GM12878 (cell line): Measurements from ENCODE around the gene NUDT1. TPM values are rescaled to one million over a fixed set of nuclear protein-coding genes. Genes with fewer than 3 reads are reported as not detected.

Experiments used
- ATAC-seq: fragments of 200-7000 bp; cut with Tn5 transposase; 3 replicates; pipeline ENCODE4 v1.9.1; 2020; ENCODE audit warnings: mild to moderate bottlenecking, moderate library complexity
- BruUV-seq: library from RNA; stranded (reverse); fragments of 400-500 nt; replicated peaks from 2 replicates; lab custom pipeline; 2021; lab: Mats Ljungman, UMichigan
- CTCF ChIA-PET: fragments of 300-600 bp; sonication (Branson Sonifier 250); formaldehyde crosslinking; extraction: SDS; loops from one replicate; lab custom pipeline; 2021; ENCODE audit warnings: inconsistent platforms; lab: Yijun Ruan, JAX
- POLR2A ChIA-PET: fragments of 350-600 bp; formaldehyde crosslinking; extraction: SDS; loops from one replicate; lab custom pipeline; 2021; ENCODE audit warnings: inconsistent platforms; lab: Charles Lee
- RAD21 ChIA-PET: fragments of 300-600 bp; sonication (Branson Sonifier 250); formaldehyde crosslinking; loops from one replicate; lab custom pipeline; 2023; ENCODE audit warnings: antibody characterized with exemption; ENCODE audit not compliant: unreplicated experiment; lab: Charles Lee
- SMC1A ChIA-PET: fragments of 300-600 bp; sonication (Branson Sonifier 250); formaldehyde crosslinking; loops from one replicate; lab custom pipeline; 2023; ENCODE audit not compliant: unreplicated experiment, uncharacterized antibody; lab: Charles Lee
- DNase-seq: peaks from one replicate; pipeline ENCODE4 v3.0.0-alpha.2; 2011; ENCODE audit warnings: low read depth, low spot score
- FAIRE-seq: peaks from 3 replicates; lab custom pipeline; 2011; peaks lifted over from hg19 to GRCh38; lab: Jason Lieb, UNC
- H2AFZ ChIP-seq: 2 replicates; pipeline ENCODE4 v1.6.0; 2011; ENCODE audit warnings: low read depth, low read length, control low read depth; ENCODE audit not compliant: control insufficient read depth
- H3K27ac ChIP-seq: 2 replicates; pipeline ENCODE4 v1.5.1; 2011; ENCODE audit warnings: control low read depth; ENCODE audit not compliant: control insufficient read depth, insufficient read depth
- H3K27me3 ChIP-seq, 2 experiments: replicated peaks in 1 of 2; 2 replicates each; pipeline versions ENCODE4 v1.6.0 to v1.6.1; 2011; ENCODE audit warnings: low read length in 1 of 2; ENCODE audit not compliant: control insufficient read depth in 2 of 2, insufficient read depth in 2 of 2
- H3K36me3 ChIP-seq, 2 experiments: 2 replicates each; pipeline ENCODE4 v1.5.1; 2011; ENCODE audit warnings: low read length in 1 of 2; ENCODE audit not compliant: control insufficient read depth in 2 of 2, insufficient read depth in 2 of 2
- H3K4me1 ChIP-seq: 2 replicates; pipeline ENCODE4 v1.6.1; 2011; ENCODE audit warnings: mild to moderate bottlenecking, low read length, moderate library complexity, mixed read lengths; ENCODE audit not compliant: control insufficient read depth, insufficient read depth
- H3K4me2 ChIP-seq: 2 replicates; pipeline ENCODE4 v1.6.0; 2011; ENCODE audit warnings: control low read depth; ENCODE audit not compliant: control insufficient read depth, insufficient read depth
- H3K4me3 ChIP-seq: fragments of 200-600 bp; sonication (generic); 2 replicates; pipeline ENCODE4 v1.5.1; 2016
- H3K79me2 ChIP-seq: 2 replicates; pipeline ENCODE4 v1.6.0; 2011; ENCODE audit warnings: low read length; ENCODE audit not compliant: control insufficient read depth, insufficient read depth
- H3K9ac ChIP-seq: 2 replicates; pipeline ENCODE4 v1.8.0; 2011; ENCODE audit warnings: low read length, control low read depth, mixed read lengths; ENCODE audit not compliant: control insufficient read depth, insufficient read depth
- H3K9me3 ChIP-seq: replicated peaks from 3 replicates; pipeline ENCODE4 v1.5.1; 2011; ENCODE audit warnings: mild to moderate bottlenecking, low read length; ENCODE audit not compliant: control insufficient read depth, insufficient read depth
- H4K20me1 ChIP-seq: 2 replicates; pipeline ENCODE4 v1.6.0; 2011; ENCODE audit not compliant: control insufficient read depth, insufficient read depth
- ASH2L ChIP-seq: fragments of 300-600, 200-600 bp; sonication (generic); IDR thresholded peaks from 2 replicates; pipeline ENCODE4 v1.6.1; 2017; ENCODE audit warnings: low read depth, mild to moderate bottlenecking, borderline replicate concordance
- ATF3 ChIP-seq: IDR thresholded peaks from 2 replicates; pipeline ENCODE4 v1.6.1; 2011; ENCODE audit warnings: low read depth, mild to moderate bottlenecking, low read length, moderate library complexity, borderline replicate concordance; ENCODE audit errors: extremely low read depth
- CHD1 ChIP-seq: IDR thresholded peaks from 2 replicates; pipeline ENCODE4 v1.6.1; 2012; ENCODE audit warnings: low read depth, low read length, improper control_type of control experiment
- CREM ChIP-seq: IDR thresholded peaks from 2 replicates; pipeline ENCODE4 v1.6.1; 2014; ENCODE audit warnings: antibody characterized with exemption, low read depth
- ETV6 ChIP-seq, 2 experiments: fragments of 450-650 bp in 1 of 2; IDR thresholded peaks in 1 of 2; conservative IDR thresholded peaks in 1 of 2; 2 replicates each; pipeline ENCODE4 v1.6.1; 2014; ENCODE audit warnings: antibody characterized with exemption in 1 of 2, borderline replicate concordance in 1 of 2, low read depth in 1 of 2, mild to moderate bottlenecking in 1 of 2, moderate library complexity in 1 of 2
- GABPA ChIP-seq: IDR thresholded peaks from 2 replicates; pipeline ENCODE4 v1.6.1; 2014; ENCODE audit warnings: antibody characterized with exemption, low read depth, mild to moderate bottlenecking, inconsistent platforms
- HDAC6 ChIP-seq: fragments of 200-600 bp; sonication (generic); IDR thresholded peaks from one replicate; pipeline ENCODE4 v1.8.0; 2017; ENCODE audit warnings: antibody characterized with exemption; ENCODE audit not compliant: unreplicated experiment
- KDM1A ChIP-seq: fragments of 200-600 bp; sonication (generic); IDR thresholded peaks from 2 replicates; pipeline ENCODE4 v1.6.1; 2016; ENCODE audit warnings: borderline replicate concordance
- MTA3 ChIP-seq: IDR thresholded peaks from 2 replicates; pipeline ENCODE4 v1.6.1; 2012; ENCODE audit warnings: low read length, inconsistent platforms, borderline replicate concordance
- NBN ChIP-seq: fragments of 450-650 bp; IDR thresholded peaks from 2 replicates; pipeline ENCODE4 v1.6.1; 2016
- NFIC ChIP-seq: IDR thresholded peaks from 2 replicates; pipeline ENCODE4 v1.6.1; 2012; ENCODE audit warnings: low read depth, mild to moderate bottlenecking, inconsistent platforms, low read length, moderate library complexity
- NR2C1 ChIP-seq: fragments of 450-650 bp; IDR thresholded peaks from 2 replicates; pipeline ENCODE4 v1.6.1; 2017; ENCODE audit warnings: antibody characterized with exemption, mild to moderate bottlenecking, moderate library complexity
- NR2C2 ChIP-seq: IDR thresholded peaks from 2 replicates; pipeline ENCODE4 v1.6.1; 2011; ENCODE audit warnings: borderline replicate concordance, low read depth; ENCODE audit not compliant: control insufficient read depth, insufficient read length
- RAD51 ChIP-seq: fragments of 450-650 bp; IDR thresholded peaks from 2 replicates; pipeline ENCODE4 v1.6.1; 2016; ENCODE audit warnings: moderate library complexity, mild to moderate bottlenecking, inconsistent platforms
- RBBP5 ChIP-seq: fragments of 200-600 bp; sonication (generic); conservative IDR thresholded peaks from 2 replicates; pipeline ENCODE4 v1.6.1; 2016
- STAT1 ChIP-seq: fragments of 450-650 bp; conservative IDR thresholded peaks from 2 replicates; pipeline ENCODE4 v1.6.1; 2014; ENCODE audit warnings: antibody characterized with exemption, mild to moderate bottlenecking
- WRNIP1 ChIP-seq: IDR thresholded peaks from 2 replicates; pipeline ENCODE4 v1.6.1; 2011; ENCODE audit warnings: low read depth, low read length, improper control_type of control experiment, borderline replicate concordance
- YBX1 ChIP-seq: fragments of 450-650 bp; IDR thresholded peaks from 2 replicates; pipeline ENCODE4 v1.6.1; 2016; ENCODE audit warnings: antibody characterized with exemption
- ZBTB33 ChIP-seq: fragments of 450-650 bp; IDR thresholded peaks from 2 replicates; pipeline ENCODE4 v1.6.1; 2017; ENCODE audit warnings: mild to moderate bottlenecking
- WGBS: methylation state at CpG from one replicate; pipeline ENCODE4 v1.1.6; 2016; ENCODE audit warnings: low lambda C conversion rate; ENCODE audit not compliant: insufficient replicate concordance, insufficient coverage; ENCODE audit errors: missing lambda C conversion rate; 5-methylcytosine and 5-hydroxymethylcytosine counted together
- in situ Hi-C: fragments of 300-500 bp; cut with MboI; formaldehyde crosslinking; loops from 9 replicates; pipeline ENCODE4 v1.14.3; 2018; ENCODE audit warnings: mixed read lengths
- intact Hi-C: fragments of 100-400 bp; cut with micrococcal nuclease; formaldehyde crosslinking; loops from one replicate; pipeline ENCODE4 v1.14.2; 2022; ENCODE audit not compliant: unreplicated experiment
- polyA plus RNA-seq, 11 experiments: library from polyadenylated mRNA; depleted of rRNA in 4 of 11; unstranded in 6 of 11; stranded (reverse) in 5 of 11; fragments of >200 nt; fragmentation: Nextera tagmentation in 4 of 11; fragmentation: Illumina TruSeq in 1 of 11; extraction: Ambion mirVana in 4 of 11; extraction: Trizol in 1 of 11; gene quantifications; 1 replicate in 1 of 11; 2 replicates in 10 of 11; pipeline versions ENCODE4 v1.2.1 to v1.2.3, GENCODE V29; 2011 to 2016; ENCODE audit warnings: inconsistent platforms in 2 of 11, missing spikeins in 2 of 11, low read depth in 1 of 11
- total RNA-seq, 4 experiments: library from RNA; depleted of rRNA in 3 of 4; stranded (reverse); fragments of >200 nt in 3 of 4; fragmentation: Illumina TruSeq in 1 of 4; extraction: Trizol in 1 of 4; gene quantifications; 2 replicates each; pipeline versions ENCODE4 v1.2.1 to v1.2.3, GENCODE V29; 2013 to 2021

The NUDT1 gene
- total and polyA plus RNA-seq, 10 of the 15 experiments (the other 5 are each of a cell fraction or from before 2014, with no cell fraction given): 7.7 to 122 (median 59.2) TPM

GRCh38 chr7:2230226-2230625, 11.8 kb upstream of the NUDT1 start (continued):
- no peak for TF ChIP-seq RBBP5
- no peak for TF ChIP-seq STAT1
- TF ChIP-seq WRNIP1: no peak
- TF ChIP-seq ZBTB33: no peak
- TF ChIP-seq NR2C1: no peak
- no peak for TF ChIP-seq ETV6 (conservative IDR thresholded peaks at IDR 0.05 in 1 of 2, IDR thresholded peaks at IDR 0.05 in 1 of 2; ENCODE audit: borderline replicate concordance in 1 of 2, low read depth in 1 of 2)
- TF ChIP-seq, all 136 proteins: peak for 0

DNA sequence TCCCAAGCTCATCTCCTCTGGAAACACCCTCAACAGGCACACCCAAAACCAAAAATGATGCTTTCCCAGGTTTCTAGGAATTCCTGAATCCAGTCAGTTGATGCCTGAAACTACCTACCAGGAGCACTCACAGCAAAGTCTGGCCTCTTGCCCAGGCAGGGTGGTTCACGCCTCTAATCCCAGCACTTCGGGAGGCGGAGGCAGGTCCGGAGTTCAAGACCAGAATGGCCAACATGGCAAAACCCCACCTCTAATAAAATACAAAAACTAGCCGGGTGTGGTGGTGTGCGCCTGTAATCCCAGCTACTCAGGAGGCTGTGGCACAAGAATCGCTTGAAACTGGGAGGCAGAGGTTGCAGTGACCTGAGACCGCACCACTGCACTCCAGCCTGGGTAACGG, 11.1 kb upstream of the NUDT1 start:
- Histone ChIP-seq H3K36me3 (peaks cover 12% of the 10 kb centered on the region in 2 experiments), H3K79me2 (peaks cover 40% of the 10 kb centered on the region), H3K4me1 (no peaks in the 10 kb centered on the region), H3K9ac (no peak overlapping the region), H2AFZ (no peak overlapping the region), H4K20me1 (no peaks in the 10 kb centered on the region), H3K9me3 (no peaks in the 10 kb centered on the region), H3K4me2 (peak overlapping the region; percentile 17; the same call in 1 of the 2 replicates), H3K27ac (no peak overlapping the region), H3K27me3 (no peaks in the 10 kb centered on the region), H3K4me3 (no peak overlapping the region)
- intact Hi-C loops (no loop called here), in situ Hi-C loops (no loop called here)
- DNase-seq (no peak), FAIRE-seq (no peak), ATAC-seq (no peak)
- WGBS: 97% methylated on average over 9 of the region's 9 CpGs
- ChIA-PET SMC1A (interaction anchor here (1.4 to 2.9 kb wide), 3 partner anchors 10 to 117 kb away, joined by 3 to 9 read pairs (median 4); no protein-coding TSS in a partner anchor), RAD21 (no interaction called here), POLR2A (interaction anchor here (2.9 kb wide), 1 partner anchor 11 kb away, joined by 10 read pairs; the partner anchor contains the start of genes MRM2 and NUDT1), CTCF (interaction anchor here (0.6 to 1.0 kb wide), 3 partner anchors 10 to 90 kb away, joined by 3 to 4 read pairs (median 4); no protein-coding TSS in a partner anchor)
- no TSS peak for BruUV-seq
- TF ChIP-seq YBX1: no peak
- no peak for TF ChIP-seq KDM1A
- no peak for TF ChIP-seq NR2C1
- no peak for TF ChIP-seq NBN
- TF ChIP-seq RAD51: no peak
- no peak for TF ChIP-seq HDAC6
- no peak for TF ChIP-seq CHD1
- TF ChIP-seq NFIC: no peak
- no peak for TF ChIP-seq ASH2L
- TF ChIP-seq CREM: no peak
- no peak for TF ChIP-seq MTA3
- TF ChIP-seq ATF3: no peak
- TF ChIP-seq NR2C2: no peak
- TF ChIP-seq GABPA: no peak
